Omental fat pad (tissue), 4 donors: ENCODE measurements around the gene SOWAHB. TPM values are rescaled to one million over a fixed set of nuclear protein-coding genes. Genes with fewer than 3 reads are reported as not detected.

Experiments used
- ATAC-seq: fragments of 150-250 bp; one replicate; pipeline ENCODE4 v1.9.1; 2016; ENCODE audit warnings: mild to moderate bottlenecking, moderate library complexity; ENCODE audit not compliant: low FRiP score
- DNase-seq: peaks from one replicate; pipeline ENCODE4 v3.0.0-alpha.2; 2019; ENCODE audit warnings: low spot score
- total RNA-seq, 4 donors: library from RNA; depleted of rRNA; stranded (reverse); fragments of >200 nt; gene quantifications; one replicate each; pipeline ENCODE4 v1.1.0, GENCODE V29; 2016
- TF ChIP-seq, protein P1 (sequence below), 3 donors: fragments of 450-650 bp; IDR thresholded peaks; one replicate each; pipeline ENCODE4 v1.5.1; 2016 to 2017; ENCODE audit warnings: antibody characterized with exemption in 3 of 3, mild to moderate bottlenecking in 3 of 3, moderate library complexity in 2 of 3

The SOWAHB gene
- total RNA-seq, 4 donors from 2014 or later, result 0.12 to 0.28 TPM; not detected in 2

DNA sequence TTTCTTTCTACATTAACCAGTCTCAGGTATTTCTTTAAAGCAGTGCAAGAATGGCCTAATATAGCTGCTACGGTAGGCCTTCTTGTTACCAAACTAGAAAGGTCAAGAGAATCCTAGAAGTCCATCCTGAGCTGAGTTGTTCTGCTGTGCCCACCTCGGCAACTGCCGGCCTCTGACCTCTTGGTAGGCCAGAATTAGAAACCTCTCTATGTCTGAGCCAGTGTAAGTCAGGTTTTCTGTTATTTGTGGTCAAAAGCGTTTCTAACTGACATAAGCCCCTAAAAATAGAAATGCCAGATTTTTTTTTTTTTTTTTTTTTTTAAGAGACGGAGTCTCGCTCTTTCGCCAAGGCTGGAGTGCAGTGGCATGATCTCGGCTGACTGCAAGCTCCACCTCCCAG lies 43.1 kb downstream of the SOWAHB start:
- TF ChIP-seq, protein P1, sequence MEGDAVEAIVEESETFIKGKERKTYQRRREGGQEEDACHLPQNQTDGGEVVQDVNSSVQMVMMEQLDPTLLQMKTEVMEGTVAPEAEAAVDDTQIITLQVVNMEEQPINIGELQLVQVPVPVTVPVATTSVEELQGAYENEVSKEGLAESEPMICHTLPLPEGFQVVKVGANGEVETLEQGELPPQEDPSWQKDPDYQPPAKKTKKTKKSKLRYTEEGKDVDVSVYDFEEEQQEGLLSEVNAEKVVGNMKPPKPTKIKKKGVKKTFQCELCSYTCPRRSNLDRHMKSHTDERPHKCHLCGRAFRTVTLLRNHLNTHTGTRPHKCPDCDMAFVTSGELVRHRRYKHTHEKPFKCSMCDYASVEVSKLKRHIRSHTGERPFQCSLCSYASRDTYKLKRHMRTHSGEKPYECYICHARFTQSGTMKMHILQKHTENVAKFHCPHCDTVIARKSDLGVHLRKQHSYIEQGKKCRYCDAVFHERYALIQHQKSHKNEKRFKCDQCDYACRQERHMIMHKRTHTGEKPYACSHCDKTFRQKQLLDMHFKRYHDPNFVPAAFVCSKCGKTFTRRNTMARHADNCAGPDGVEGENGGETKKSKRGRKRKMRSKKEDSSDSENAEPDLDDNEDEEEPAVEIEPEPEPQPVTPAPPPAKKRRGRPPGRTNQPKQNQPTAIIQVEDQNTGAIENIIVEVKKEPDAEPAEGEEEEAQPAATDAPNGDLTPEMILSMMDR (IDR thresholded peaks at IDR 0.05), result no peak
- no peak for DNase-seq
- no peak for ATAC-seq

GRCh38 chr4:76851375-76851774 lies 46.6 kb downstream of the SOWAHB start:
- no peak for DNase-seq
- no peak for ATAC-seq
- TF ChIP-seq, protein P1 (IDR thresholded peaks at IDR 0.05), result no peak

GRCh38 chr4:76850010-76850441 lies 47.9 kb downstream of the SOWAHB start:
- ATAC-seq (peak; percentile 62), DNase-seq (no peak)
- TF ChIP-seq, protein P1 (IDR thresholded peaks at IDR 0.05), result no peak

Other genes with a start within 250 kb of the SOWAHB start
- gene SEPTIN11, start 51.6 kb upstream of the SOWAHB start, total RNA-seq, result 100 to 1,000 TPM; 203 to 434 (median 245) TPM
- gene CCNI, start 177.8 kb upstream of the SOWAHB start, total RNA-seq, result 100 to 1,000 TPM; 191 to 233 (median 199) TPM